Measurements from ENCODE around the gene DUSP6.

DNA sequence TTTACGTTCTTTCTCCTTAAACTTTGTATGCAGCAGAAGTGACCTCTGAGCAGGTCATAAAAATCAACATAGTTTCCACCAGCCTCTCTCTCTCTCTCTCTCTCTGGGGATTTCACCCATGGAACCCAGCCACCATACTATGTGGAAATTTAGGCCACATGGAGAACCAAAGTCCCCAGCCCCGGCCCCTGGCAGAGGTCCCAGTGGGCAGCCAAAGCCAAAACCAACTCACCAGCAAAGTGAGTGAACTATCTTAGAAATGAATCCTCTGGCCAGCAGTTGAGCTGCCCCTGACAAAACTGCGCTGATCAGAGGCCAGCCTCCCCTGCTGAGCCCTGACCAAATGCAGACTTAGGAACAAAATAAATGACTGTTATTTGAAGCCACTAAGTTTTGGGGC is 9.2 kb downstream of the DUSP6 start:
- no peak for TF ChIP-seq CTCF (IDR thresholded peaks at IDR 0.05; ENCODE audit: low read length)
- TF ChIP-seq EZH2 (optimal IDR thresholded peaks at IDR 0.05; ENCODE audit: low read depth, low read length): no peak
- no peak for TF ChIP-seq EZH2phosphoT487 (IDR thresholded peaks at IDR 0.05; ENCODE audit: low read length)
